ENCODE measurements around the gene ELMO1. TPM values are rescaled to one million over a fixed set of nuclear protein-coding genes. Genes with fewer than 3 reads are reported as not detected.

Gene ELMO1
- total RNA-seq, 1 donor from 2014 or later = 66.1 TPM

DNA sequence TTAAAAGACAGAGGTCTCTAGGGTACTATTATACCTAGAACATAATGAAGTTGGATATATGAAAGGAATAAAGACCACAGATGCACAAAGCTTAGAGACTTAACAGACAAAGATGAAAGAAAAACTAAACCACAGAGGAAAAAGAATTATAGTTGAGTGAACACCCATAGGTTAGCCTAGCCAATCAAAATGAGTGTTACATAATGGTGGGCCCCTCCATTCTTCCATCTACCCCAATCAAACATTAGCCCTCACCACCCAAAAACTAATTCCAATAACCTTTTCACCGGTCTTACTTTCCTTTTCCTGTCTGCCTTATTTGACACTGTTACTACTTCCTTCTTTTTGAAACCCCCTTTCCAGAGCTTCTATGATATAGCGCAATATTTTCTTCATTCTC is 130.1 kb downstream of the ELMO1 start:
- no peak for DNase-seq (ENCODE audit: low spot score, unreplicated experiment)
- H3K4me3 Mint-ChIP-seq (ENCODE audit: low read depth) = no peak overlapping the region
- TF ChIP-seq, protein P1, sequence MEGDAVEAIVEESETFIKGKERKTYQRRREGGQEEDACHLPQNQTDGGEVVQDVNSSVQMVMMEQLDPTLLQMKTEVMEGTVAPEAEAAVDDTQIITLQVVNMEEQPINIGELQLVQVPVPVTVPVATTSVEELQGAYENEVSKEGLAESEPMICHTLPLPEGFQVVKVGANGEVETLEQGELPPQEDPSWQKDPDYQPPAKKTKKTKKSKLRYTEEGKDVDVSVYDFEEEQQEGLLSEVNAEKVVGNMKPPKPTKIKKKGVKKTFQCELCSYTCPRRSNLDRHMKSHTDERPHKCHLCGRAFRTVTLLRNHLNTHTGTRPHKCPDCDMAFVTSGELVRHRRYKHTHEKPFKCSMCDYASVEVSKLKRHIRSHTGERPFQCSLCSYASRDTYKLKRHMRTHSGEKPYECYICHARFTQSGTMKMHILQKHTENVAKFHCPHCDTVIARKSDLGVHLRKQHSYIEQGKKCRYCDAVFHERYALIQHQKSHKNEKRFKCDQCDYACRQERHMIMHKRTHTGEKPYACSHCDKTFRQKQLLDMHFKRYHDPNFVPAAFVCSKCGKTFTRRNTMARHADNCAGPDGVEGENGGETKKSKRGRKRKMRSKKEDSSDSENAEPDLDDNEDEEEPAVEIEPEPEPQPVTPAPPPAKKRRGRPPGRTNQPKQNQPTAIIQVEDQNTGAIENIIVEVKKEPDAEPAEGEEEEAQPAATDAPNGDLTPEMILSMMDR (IDR thresholded peaks at IDR 0.05; ENCODE audit: unreplicated experiment) = no peak
- H3K4me1 Mint-ChIP-seq (ENCODE audit: low read depth) = peaks cover 3% of the 10 kb centered on the region
- peaks cover 4% of the 10 kb centered on the region for H3K9me3 Mint-ChIP-seq (ENCODE audit: low read depth)
- H3K27me3 Mint-ChIP-seq = no peaks in the 10 kb centered on the region
- no peak overlapping the region for H3K27ac Mint-ChIP-seq
- H3K36me3 Mint-ChIP-seq (ENCODE audit: insufficient read depth) = peaks cover 8% of the 10 kb centered on the region

DNA sequence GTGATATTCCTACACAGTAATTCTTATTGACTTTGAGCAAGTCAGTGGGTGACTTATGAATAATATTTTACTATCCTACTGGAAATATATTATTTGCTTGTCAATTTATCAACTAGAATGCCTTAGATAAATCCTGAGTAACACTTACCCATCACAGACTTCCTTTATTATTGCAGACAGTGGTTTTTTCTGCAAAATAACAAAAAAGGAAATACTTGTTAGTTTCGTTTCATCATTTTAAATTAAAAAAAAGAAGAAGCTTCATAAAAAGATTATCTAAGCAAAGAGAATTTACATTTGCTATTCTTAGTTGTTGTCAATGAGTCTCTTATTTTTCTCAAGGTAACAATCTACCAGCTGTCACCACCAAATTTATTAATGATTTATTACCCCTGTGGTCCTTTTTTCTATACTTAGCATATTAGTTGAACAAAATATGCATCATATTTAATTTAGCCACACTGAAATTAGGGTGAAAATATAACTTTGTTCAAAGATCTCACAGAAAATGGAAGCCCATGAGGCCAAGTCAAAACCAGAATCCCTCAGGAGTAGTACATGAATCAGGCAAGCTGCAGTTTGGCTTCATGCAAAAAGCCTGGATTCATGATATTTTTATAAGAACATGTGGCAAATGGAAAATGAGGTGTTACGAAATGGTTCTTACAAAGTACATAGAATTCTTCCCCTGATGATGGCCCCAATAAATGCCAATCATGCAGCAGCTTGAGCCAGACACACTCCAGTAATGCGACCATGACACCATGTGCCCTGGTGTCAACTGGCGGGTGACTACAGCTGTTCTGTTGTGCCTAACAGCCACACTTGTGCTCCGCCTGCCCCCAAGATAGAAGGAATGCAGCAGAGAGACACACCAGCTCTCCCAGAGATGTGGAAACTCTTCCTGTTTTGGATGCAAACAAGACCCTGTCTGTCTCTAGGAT is 132.6 kb downstream of the ELMO1 start:
- Mint-ChIP-seq H3K4me1 (ENCODE audit: low read depth) (peaks cover 5% of the 10 kb centered on the region), H3K27ac (no peak overlapping the region), H3K4me3 (ENCODE audit: low read depth) (no peak overlapping the region), H3K36me3 (ENCODE audit: insufficient read depth) (peaks cover 8% of the 10 kb centered on the region), H3K27me3 (no peaks in the 10 kb centered on the region), H3K9me3 (ENCODE audit: low read depth) (peaks cover 4% of the 10 kb centered on the region)
- TF ChIP-seq, protein P1 (IDR thresholded peaks at IDR 0.05; ENCODE audit: unreplicated experiment) = no peak
- DNase-seq (ENCODE audit: low spot score, unreplicated experiment) = no peak

DNA sequence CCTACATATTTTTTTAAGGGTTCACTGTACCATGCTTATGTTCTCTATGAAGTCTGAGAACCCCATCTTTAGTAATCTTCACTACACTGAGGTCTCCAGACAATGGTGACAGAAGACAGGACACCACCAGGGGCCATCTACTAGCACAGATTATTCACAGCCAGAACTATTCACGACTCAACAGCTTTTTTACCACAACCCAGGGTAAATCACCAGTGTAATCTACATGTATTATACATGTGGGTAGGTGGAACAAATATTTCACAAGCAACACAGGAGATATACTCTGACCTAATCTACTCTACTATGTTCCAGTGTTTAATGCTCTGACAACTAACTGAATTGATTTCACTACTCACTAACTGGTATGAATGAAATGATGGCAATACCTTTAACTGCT is 136.1 kb downstream of the ELMO1 start:
- no peak for DNase-seq (ENCODE audit: low spot score, unreplicated experiment)
- H3K36me3 Mint-ChIP-seq (ENCODE audit: insufficient read depth) = peaks cover 12% of the 10 kb centered on the region
- no peak overlapping the region for H3K27ac Mint-ChIP-seq
- TF ChIP-seq, protein P1 (IDR thresholded peaks at IDR 0.05; ENCODE audit: unreplicated experiment) = no peak
- H3K9me3 Mint-ChIP-seq (ENCODE audit: low read depth) = peaks cover 4% of the 10 kb centered on the region
- no peaks in the 10 kb centered on the region for H3K27me3 Mint-ChIP-seq
- peaks cover 5% of the 10 kb centered on the region for H3K4me1 Mint-ChIP-seq (ENCODE audit: low read depth)
- H3K4me3 Mint-ChIP-seq (ENCODE audit: low read depth) = no peak overlapping the region

DNA sequence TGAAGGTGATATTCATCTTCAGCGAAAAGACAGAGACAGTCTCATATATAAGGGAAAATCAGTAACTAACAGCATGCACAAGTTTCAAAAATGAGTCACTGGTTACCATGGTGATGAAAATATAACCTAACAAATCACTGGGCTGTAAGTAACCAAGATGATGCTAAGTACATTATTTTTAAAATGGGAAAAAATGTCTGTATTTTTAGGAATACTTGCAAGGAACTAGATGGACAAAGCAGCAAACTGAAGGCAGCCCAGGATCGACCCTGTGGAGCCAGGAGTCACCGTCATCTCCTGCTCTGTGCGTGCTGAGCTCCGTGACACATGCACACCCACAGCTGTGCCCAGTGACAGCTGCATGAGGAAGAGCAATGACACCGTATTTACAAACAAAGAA is 137.3 kb downstream of the ELMO1 start:
- Mint-ChIP-seq H3K27ac (no peak overlapping the region), H3K4me3 (ENCODE audit: low read depth) (no peak overlapping the region)
- TF ChIP-seq, protein P1 (IDR thresholded peaks at IDR 0.05; ENCODE audit: unreplicated experiment) = no peak

DNA sequence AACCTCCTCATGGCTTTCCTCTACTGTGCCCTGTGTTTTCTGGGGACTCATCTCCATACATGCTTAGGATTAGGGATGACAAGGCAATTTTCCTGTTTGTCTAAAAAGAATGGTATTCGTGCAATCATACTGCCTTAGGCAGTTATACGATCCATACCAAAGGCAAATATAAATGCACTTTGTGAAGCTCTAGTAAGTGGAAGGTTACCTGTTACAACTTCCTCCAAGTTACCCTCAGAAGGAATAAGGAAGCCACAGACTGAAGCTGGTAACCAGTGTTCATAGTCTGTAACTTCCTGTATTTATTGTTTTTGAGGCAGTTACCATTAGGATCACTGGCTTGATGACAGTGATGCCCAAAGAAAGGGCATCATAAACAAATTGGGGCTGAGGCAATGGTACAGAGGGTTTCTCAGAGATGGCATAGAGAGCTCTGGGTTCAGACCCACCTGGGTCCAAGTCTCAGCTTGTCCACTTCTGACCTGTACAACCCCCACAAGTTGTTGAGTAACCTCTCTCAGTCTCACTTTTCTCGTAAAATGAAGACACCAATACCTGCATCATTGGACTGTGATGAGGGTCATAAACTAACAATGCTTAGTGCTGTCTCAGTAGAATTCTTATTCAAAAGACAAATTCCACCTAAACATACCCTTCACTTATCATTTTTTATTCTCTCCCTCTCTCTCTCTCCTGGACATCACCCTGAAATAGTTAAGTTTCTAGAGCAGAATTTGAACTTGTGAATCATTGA is 138.2 kb downstream of the ELMO1 start:
- Mint-ChIP-seq H3K27me3 (no peaks in the 10 kb centered on the region), H3K27ac (no peak overlapping the region), H3K4me1 (ENCODE audit: low read depth) (peaks cover 5% of the 10 kb centered on the region), H3K9me3 (ENCODE audit: low read depth) (no peaks in the 10 kb centered on the region), H3K4me3 (ENCODE audit: low read depth) (no peak overlapping the region), H3K36me3 (ENCODE audit: insufficient read depth) (peaks cover 8% of the 10 kb centered on the region)
- no peak for DNase-seq (ENCODE audit: low spot score, unreplicated experiment)
- TF ChIP-seq, protein P1 (IDR thresholded peaks at IDR 0.05; ENCODE audit: unreplicated experiment) = no peak

More for the DNA sequence above, 137.3 kb downstream of the ELMO1 start:
- H3K36me3 Mint-ChIP-seq (ENCODE audit: insufficient read depth) = peaks cover 8% of the 10 kb centered on the region
- H3K4me1 Mint-ChIP-seq (ENCODE audit: low read depth) = peaks cover 5% of the 10 kb centered on the region
- H3K27me3 Mint-ChIP-seq = no peaks in the 10 kb centered on the region
- DNase-seq (ENCODE audit: low spot score, unreplicated experiment) = no peak
- no peaks in the 10 kb centered on the region for H3K9me3 Mint-ChIP-seq (ENCODE audit: low read depth)
